ENCODE results near the gene ARL14EP.

ARL14EP gene

DNA sequence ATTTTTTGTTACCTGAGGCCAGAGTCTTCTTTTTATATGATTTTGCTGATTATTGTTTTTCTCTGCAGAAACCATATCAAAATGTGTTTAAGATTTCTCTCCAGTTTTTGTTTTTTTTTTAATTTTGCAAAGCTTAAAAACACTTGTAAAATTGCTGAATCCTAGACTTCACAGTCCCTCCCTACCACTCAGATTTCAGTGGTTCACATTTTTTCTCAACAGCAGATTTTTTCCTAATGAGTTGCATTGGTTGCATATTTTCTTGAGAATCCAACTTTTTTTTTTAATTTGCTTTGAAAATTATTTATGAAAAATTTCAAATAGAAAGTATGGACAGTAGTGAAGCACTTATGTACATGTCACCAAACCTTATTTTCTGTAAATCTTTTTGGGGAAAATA, 5.8 kb downstream of the ARL14EP start:
- no peak for DNase-seq

DNA sequence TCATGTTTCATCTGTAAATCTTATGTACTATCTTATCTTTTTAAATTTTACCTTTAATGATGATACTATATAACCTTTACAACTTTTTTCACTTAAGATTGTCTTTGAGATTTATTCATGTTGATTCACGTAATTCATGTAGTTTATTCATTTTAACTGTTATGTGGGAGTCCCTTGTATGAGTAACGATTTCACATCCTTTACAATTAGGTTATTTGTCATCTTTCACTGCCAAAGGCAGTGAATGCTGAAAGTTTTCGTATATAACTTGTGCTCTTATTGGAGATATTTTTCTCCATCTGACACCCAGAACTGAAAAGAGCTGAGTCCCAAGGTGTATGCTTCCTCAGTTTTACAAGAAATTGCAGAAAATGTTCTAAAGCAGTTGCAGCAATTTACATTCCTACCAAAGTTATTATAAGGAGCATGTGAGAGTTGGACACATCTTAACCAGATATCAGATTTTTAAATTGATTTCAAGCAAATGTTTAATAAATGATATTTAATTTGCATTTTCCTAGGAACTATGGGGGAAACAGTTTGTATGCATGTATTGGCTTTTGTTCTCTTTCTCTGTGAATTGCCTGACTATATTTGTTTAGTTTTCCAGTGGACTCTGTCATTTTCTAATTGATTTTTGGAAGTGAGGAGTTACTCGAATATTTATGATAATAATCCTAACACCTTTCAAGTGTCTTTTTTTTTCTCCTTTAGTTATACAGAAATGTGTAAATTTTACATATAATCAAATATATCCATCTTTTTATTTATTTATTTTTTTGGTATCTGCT, 6.4 kb downstream of the ARL14EP start:
- DNase-seq, result no peak

DNA sequence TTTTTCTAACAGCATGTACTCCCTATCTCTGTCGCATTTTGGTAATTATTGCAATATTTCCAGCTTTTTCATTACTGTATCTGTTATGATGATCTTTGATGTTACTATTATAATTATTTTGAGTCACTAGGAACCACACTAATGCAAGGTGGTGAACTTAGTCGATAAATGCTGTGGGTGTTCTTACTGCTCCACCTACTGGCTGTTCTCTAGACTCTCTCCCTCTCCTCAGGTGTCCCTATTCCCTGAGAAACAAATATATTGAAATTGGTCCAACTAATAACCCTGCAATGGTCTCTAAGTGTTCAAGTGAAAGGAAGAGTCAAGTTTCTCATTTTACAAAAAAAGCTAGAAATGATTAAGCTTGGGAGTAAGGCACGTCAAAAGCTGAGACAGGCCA, 10.5 kb downstream of the ARL14EP start:
- no peak for DNase-seq

DNA sequence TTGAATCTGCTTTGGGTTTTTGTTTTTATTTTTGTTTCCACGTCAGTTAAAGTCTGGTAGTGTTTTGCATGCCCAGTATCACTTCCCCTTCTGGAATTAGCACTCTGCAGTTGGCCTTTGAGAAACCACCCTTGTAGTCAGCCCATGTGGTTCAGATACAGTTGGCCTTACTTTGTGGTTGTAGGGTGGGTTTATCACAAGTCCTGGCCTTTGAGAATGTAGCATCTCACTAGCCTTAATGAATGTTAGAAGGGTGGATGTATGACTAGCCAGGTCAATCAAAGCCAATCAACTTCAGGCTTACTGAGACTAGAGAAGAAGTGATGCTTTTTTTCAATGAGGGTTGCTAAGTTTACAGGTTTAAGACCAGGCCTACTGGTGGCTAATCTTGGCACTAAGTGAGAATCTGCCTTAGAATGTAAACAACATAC, 19.8 kb downstream of the ARL14EP start:
- no peak for DNase-seq

DNA sequence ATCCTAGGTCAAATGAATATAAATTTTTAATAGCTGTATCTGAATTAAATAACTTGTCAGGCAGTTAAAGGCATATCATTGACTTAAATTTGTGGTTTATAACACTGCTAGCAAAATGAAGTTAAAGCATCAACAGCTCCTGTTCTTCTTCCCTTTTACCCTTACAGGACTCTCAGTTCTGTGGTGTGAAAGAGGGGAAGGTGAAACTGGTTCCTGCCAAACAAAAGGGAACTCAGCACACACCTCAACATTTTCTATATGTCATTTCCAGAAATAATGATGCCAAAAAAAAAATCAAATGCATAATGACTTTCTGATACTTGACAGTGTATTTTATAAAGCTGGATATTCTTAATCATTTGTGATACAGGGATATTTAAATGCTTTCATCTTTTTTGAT, 21.2 kb downstream of the ARL14EP start:
- no peak for DNase-seq

DNA sequence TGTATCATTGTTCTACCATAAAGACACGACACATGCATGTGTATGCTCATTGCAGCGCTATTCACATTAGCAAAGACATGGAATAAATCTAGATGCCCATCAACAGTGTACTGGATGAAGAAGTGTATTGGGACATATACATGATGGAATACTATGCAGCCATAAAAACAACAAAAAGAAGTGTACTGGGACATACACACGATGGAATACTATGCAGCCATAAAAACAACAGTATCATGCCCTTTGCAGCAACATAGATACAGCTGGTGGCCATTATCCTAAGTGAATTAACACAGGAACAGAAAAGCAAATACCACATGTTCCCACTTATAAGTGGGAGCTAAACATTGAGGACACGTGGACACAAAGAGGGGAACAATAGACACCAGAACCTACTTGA, 22.7 kb downstream of the ARL14EP start:
- DNase-seq, result no peak

DNA sequence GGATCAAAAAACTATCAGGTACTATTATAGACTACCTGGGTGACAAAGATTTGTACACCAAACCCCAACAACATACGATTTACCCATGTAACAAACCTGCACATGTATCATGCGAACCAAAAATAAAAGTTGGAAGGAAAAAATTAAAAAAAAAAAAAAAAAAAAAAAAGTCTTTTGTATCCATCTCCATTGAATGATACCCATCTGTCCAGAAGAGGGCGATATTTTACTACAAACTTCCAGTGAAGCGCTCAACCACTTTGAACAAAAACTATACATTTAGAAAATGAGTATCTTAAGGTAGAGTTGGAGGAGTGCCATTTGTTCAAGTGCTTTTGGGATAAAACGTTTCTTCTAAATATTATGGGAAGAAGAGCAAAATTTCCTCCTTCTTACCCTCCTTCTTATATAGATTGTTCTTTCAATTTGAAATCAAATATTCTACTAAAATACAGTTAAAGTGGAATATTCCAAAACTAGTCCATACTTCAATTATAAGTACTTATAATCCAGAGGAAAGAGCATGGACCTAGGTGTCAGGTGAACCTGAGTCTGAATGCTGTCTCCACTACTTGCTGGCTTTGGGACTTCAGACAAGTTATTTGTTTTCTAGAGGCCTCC, 23.3 kb downstream of the ARL14EP start:
- DNase-seq, result no peak

DNA sequence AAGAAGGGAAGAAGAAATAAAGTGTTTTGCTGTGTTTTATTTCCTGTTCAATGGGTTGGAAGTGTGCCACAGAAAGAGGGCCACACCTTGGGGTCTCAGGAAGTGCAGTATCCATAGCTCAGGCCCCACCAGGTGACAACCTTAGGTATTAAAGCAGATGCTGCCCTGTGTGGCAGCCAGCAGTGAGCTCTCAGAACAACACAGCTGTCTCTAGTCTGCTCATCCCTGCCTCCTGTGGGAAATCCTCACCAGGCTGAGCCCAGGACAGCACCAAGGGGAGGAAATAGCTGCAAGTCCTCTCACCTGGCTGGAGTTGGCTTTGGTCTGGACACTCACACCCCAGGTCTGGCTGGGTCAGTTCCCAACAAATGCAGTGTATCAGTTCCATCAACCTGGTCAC, 25.1 kb downstream of the ARL14EP start:
- no peak for DNase-seq

DNA sequence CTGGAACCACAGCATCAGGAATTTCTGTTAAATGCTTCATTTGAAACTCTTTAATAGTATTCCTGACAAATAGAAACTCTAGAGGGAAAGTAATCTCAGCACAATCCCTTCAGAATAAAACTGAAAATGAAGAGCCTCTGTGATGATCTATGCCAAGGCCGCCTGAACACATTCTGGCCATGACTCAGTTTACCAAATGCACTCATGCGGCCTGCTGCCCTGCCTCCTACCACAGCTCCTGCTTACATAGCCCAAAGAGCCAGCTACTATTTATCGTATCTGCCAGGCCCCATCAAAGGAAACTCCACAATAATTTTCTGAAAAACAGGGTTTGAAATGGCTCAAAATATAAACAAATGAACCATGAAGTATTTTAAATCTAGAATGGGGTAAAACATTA, 27.0 kb downstream of the ARL14EP start:
- no peak for DNase-seq

DNA sequence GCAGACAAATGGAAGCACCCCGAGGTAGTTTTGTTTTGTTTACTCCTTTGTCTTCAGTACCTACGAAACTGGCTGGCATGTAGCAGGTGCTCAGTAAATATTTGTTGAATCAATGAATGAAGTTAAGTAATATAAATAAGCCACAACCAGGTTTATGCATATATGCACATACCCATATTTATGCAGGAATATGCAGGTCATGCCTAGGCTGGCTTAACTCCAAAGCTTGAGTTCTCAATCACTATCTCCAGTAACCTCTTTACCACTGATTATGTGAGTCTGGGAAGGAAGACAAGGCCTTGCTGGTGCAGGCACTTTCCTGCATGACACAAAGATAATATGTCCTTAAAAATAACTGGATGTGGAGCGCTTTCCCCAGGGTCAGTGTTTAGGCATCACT, 27.5 kb downstream of the ARL14EP start:
- DNase-seq, result no peak

DNA sequence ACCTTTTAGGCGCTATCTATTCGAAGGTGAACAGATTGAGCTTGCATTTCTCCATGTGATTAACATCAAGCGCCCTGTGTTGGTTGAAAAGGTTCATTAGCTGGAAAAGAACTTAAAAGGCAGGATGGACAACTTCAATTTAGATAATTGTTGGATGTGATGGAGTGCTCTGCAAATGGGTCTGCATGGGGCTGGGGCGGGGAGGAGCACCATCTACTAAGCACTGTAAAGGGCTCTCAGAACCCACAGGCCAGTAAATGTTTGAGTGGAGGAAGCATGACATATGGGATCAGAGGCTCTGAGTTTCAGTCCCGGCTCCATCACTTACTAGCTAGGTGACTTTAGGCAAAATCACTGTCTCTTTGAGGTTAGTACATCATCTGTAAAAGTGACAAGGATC, 28.2 kb downstream of the ARL14EP start:
- DNase-seq, result no peak

DNA sequence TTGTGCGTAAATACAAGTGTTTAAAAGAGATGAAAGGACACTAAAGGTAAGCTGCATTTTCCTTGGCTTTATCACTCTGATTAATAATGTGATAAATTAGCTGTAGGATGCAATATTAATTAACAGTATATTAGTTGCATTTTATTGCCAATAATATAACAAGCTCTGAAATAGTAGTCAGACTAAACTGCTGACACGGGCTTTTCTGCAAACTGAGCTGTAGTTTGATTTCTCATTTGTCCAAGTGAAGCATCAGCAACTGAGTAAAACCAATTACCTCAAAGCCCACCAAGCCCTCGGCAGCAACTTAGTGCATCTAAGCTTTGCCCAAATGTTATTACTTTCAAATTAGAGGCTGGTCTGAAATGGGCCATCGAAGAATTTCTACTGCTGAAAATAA, 33.5 kb downstream of the ARL14EP start:
- no peak for DNase-seq

DNA sequence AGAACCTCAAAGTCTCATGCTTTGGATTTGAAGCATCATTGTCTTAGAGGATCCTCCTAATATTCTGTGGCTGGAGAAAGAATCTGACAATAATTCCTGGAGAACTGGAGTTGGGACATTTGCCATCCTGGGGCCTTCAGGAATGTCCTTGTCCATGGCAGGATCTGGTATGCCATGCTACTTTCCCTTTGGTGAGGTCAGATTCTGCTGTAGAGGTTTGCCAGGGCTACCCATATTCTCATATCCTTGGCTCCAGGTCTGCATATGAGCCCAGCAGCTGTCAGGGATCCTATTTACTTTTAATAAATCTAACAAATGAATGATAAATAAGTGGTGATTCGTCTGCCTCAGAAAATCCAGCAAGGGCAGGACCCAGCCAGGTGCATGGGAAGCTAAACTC, 35.0 kb downstream of the ARL14EP start:
- DNase-seq, result no peak

DNA sequence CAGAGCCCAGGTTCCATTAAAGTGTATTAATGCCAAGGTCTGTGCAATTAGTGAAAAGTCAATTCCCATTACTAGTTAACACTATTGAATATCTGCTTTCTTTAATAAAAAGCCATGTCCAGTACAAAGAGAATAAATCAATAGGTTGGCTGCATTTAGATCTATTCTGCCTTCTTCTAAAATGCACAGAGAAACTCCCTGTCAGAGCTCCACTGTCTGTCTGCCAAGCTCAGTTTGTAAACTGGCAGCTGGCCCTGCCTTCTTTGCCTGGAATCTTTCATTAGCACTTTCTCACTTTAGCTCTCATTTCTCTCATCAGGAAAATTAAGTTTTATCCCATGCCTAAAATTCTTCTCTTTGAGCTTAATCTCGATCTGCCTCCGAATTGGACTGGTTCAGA, 35.6 kb downstream of the ARL14EP start:
- DNase-seq, result no peak

DNA sequence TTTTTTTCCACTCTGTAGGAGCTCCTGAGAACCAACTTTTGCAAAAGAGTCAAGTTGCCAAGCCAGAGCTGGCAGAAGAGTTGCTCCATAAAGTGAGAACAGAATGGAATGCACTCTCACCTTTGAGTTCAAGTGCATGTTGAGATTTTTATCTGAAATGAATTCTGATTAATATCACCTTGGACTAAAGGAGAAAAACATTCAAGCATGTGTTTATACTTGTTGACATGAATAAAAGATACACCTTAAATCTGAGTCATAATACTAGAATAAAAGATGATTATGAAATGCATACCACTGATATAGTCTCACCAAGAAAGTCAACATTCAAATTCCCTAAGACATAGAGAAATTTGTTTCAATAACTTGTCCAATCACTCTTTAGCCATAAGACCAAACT, 37.8 kb downstream of the ARL14EP start:
- no peak for DNase-seq

DNA sequence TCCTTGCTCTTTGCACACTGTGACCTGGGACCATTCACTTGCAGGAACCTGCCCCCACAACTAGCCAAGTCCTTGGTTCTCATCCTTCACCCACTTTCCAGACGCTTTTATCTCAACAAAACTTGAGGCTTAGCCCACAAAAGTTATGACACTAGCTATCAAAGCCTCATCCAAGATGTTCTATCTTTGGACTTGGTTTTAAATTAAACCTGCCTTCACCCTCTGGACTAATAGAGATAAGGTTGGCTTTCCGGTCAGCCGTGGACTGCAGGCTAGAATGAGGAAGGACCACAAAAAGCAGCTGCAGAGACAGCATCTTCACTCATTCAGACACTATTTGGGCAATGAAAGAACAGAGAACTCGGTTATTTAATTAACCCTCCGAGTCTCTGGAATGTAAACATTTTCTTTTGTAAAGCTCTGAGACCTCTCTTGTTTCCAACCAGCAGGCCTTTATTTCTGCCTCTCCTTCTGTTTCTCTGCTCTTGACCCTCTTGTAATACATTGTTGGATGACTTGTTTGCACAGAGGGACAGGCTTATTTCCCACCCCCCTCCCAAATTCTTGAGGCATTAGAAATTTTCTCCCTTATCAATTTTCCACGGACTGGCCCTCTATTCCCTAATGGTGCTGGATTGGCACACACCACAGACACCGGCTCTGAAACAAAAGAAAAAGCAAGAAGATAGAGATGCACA, 41.4 kb downstream of the ARL14EP start:
- DNase-seq, result no peak

DNA sequence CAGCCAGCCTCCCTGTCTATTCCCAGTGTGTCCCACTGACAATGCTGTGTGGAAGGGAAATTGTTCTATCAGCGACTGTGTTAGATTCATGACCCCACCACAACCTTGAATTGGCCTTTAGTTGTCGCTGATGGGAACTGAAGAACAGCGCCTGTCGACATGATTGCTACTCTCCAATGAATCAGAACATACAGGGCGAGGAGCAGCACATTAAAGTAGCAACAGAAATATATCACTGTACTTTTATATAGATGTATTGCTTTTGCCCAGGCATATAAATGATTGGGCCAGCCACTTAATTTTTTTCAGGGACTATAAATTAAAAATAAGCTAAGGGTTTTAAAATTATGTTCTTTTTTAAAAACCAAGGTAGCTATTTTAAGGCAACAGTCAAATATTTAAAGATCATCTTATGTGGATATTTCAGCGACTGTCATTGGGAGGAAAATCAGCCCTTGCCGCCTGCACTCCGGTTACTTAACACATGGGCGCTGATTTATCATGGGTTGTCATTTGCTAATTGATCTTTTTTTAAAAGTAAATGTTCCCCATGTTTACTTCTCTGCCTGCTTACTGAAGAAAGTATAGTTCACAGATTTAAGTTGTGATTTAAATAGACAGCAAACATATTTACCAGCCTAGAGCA, 42.1 kb downstream of the ARL14EP start:
- no peak for DNase-seq

DNA sequence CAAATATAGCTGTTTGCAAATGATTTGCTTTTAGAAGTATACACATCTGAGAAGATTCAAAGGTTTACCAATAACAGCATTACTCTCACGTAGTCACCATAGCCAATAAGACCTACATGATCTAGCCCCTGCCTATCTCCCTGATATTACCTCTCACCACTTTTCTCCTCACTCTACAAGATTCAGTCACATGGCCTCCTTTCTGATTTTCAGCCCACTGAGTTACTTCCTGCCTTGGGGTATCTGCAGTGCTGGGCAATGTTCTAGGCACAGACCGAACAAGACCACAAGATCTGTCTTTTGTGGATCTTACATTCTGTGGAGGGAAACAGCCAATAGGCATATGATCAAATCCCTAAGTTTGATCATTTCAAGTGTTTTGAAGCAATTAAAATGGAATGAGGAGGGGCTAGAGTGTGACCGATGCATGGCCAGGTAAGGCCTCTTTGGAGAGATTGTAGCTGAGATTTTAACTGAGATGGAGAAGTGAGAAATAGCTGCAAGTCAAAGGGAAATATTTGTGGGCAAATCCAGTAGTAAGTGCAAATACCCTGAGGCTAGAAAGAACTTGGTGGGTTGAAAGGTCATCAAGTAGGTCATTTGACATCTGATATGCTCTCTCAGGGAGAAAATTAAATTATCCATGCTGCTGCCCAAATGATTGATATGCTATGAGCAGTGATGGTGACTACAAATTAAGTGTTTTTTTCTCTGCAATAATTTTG, 43.1 kb downstream of the ARL14EP start:
- no peak for DNase-seq

DNA sequence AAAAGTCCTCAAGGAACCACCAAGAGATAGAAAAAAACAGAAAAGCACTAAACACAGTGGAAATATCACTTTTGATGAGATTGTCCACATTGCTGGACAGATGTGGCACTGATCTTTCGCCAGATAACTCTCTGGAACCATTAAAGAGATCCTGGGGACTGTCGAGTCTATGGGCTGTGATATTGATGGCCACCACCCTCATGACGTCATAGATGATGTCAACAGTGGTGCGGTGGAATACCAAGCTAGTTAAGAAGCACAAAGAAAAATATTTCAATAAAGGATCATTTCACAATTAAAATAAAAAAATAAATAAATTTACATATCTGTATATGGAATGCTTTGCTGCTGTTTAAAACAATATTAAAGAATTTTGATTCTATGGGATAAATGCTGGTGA, 45.5 kb downstream of the ARL14EP start:
- DNase-seq, result no peak

DNA sequence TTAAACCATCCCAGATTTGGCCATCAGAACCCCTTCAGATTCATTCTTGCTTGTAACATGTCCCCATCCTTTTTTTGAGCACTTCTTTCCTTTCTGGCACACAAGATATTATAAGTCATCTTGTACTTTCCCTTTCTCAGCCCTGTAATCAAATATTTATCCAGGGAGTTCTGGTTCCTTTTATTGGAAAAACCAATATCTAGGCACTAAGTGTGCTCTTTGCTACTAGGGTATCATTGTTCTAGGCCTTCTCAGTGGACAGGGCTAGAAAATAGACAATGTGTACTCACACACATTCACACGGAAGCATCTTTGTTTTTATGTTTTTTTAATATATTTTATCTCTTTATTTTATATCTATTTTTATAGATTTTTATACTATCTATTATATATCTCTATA, 47.3 kb downstream of the ARL14EP start:
- no peak for DNase-seq

DNA sequence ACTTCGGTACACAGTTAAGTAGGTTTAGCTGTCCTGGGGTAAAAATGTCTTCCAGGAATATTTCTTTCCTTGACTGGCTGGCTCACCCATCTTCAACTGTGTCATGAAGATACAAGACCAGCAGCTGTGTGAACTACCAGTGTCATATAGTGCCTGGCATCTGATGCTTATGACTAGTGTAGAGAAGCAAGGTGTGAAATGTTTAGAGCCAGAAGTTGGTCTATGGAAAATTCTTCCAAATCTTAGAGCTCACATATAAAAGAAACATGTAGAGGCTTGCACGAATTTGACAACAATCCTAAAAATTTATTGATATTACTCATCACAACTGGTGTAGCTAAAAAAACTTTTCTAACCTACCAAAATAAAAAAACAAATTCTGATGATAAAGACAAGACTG, 54.4 kb downstream of the ARL14EP start:
- DNase-seq, result no peak

DNA sequence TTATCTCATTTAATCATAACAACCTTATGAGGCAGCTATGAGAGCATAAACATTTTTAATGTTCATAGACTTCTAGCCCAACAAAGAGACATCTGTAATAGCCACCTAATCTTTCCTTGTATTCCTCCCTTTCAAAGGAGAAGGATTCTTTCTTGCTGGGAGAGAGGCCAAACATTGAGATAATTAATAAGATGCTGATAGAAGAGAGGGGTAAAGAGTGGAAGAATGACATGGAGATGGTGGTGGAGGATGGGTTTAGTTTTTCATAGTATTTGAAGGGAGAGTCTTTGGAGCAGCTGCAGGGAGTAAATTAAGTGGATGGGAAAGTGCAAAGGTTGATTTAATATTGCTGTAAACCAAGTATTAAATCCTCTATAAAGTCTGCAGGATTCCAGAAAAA, 57.9 kb downstream of the ARL14EP start:
- DNase-seq, result no peak

DNA sequence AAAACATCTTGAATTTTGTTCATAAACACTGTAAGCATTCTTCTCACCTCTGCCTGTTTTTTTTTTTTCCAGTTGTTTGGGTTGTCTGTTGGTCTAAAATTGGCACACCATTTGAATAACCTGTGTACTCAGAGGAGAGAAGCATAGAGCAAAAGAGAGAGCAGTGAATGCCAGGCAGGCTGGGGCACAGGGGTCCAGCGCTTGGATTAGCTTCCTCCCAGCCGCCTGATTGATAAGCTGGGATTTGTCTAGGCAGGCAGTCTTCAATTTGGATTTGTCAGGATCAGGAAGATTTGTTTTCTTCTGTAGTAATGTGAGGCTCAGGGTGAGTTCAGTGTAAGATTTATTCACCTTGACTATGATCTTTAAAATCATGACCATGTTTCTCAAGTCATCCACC, 59.0 kb downstream of the ARL14EP start:
- no peak for DNase-seq
